HG03039 (cell line): ENCODE data around the gene RGMB.
"Not testable (repeated sequence)": the region's sequence is repeated elsewhere in the genome, so short reads cannot be mapped to it uniquely, and the experiment has no call there.

Source experiments
- ATAC-seq: cut with Tn5 transposase; IDR thresholded peaks from one replicate; pipeline ENCODE4 v1.9.1; 2021; ENCODE audit warnings: mild to moderate bottlenecking, moderate library complexity; ENCODE audit not compliant: unreplicated experiment

Gene RGMB, protein sequence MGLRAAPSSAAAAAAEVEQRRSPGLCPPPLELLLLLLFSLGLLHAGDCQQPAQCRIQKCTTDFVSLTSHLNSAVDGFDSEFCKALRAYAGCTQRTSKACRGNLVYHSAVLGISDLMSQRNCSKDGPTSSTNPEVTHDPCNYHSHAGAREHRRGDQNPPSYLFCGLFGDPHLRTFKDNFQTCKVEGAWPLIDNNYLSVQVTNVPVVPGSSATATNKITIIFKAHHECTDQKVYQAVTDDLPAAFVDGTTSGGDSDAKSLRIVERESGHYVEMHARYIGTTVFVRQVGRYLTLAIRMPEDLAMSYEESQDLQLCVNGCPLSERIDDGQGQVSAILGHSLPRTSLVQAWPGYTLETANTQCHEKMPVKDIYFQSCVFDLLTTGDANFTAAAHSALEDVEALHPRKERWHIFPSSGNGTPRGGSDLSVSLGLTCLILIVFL

DNA sequence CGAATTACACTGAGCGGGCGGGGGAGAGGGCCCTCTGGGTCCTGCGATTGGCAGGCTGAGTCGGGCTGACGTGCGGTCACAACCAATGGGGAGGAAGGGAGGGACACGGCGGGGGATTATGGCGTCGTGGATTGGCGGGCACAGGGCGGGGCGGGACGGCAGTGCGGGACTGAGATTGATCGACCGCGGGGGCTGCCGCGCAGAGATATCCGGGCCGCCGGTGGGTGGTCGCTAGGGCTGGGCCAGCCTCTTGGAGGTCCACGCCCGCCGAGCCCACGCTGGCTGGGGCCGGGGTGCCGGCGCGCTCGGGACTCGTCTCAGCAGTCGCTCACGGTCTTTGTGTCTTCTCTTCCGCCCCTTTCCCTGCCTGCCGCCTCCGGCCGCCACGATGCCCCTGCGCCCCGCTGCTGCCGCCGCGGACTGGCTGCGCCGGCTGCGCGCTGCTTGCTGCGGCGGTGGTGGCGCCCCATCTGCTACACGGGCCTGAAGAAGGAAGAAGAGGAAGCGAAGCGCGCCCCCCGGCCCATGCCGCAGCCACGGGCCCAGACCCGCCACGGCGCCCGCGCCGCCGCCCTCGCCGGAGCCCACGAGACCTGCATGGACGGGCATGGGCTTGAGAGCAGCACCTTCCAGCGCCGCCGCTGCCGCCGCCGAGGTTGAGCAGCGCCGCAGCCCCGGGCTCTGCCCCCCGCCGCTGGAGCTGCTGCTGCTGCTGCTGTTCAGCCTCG lies at the start of gene RGMB:
RGMB (plus strand) TSS at position 200 of the 728 bp plus-strand sequence; CDS start at position 608, 408 bp downstream.
- peak; percentile 89 for ATAC-seq

DNA sequence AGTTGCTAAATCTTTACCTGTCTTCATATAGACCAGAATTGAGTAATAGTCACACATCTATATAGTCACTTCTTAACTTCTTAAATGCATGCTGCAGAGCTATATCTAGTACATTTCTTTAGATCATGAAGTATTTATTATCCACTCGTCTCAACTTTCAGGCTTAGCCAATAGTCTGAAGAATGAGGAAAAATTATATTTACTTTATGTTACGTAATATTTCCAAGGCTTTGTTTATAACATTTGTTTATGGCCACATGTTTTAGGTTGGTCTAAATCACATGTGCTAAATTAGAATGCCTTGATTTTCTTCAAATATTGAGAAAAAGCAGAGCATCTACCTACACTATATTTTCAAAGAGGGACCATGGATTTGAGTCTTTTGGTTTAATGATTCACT lies 47.2 kb upstream of the RGMB start:
- no peak for ATAC-seq

DNA sequence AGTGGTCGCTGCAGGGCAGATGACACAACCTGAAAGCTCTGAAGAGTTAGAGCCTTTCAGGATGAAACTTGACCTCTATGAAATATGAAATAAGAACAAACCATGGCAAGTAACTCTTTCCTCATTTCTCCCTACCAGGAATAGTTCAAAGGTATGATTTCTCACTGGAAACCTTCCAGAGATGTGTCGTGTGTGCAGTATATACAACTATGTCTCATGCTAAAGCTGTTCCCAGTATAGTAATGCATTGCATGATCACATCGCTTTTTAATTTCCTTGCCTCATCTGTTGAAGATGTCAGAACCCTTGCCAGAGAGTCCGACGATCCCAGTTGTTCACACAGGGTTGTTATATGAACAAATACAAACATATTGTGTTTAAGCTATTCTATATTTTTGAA lies 45.8 kb upstream of the RGMB start:
- no peak for ATAC-seq

DNA sequence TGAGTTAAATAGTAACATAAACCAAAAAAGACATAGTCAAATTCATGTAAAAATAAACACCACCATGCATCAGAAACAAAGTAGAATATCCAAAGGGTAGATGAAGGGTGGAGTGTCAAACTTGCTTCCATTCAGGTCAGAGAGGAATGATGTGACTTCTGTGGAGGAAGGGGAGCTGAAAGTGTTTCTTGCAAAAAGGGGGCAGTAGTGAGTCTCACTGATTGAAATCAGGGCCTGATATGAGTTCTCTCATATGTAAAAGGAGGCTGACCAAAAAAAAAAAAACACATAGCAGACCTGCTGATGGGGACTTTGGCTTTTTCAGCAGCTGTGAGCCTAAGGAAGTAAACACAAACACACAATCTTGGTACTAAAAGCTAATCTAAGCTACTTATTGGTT lies 38.8 kb upstream of the RGMB start:
- no peak for ATAC-seq

DNA sequence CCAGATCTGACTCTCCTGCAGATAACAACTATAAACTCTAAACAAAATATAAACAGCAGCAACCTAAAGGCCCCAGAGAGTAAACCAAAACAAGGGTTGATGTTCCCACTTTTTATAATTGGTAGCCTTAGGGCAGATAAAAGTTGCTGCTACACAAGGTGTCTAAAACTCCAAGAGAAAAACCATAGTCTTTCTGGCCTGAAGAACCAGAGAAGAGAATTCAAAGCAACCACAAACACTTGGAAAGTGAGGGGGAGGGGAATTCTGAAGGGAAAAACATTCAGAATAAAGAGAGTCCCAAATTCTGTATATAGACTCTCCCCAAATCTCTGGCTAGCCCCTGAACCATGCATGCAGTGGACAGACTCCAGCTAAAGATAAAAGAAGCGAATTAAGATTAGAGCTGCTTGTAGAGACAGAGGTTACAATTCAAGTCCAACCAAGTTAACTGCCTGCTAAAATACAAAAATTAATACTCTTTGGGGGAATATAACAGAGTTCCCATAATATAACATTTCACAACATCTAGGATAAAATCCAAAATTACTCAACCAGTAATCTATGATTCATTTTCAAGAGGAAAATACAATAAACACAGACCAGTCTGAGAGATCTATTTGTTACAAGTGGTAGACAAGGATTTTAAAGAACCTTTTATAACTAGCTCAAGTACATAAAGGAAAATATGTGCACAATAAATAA lies 37.5 kb upstream of the RGMB start:
- no peak for ATAC-seq

DNA sequence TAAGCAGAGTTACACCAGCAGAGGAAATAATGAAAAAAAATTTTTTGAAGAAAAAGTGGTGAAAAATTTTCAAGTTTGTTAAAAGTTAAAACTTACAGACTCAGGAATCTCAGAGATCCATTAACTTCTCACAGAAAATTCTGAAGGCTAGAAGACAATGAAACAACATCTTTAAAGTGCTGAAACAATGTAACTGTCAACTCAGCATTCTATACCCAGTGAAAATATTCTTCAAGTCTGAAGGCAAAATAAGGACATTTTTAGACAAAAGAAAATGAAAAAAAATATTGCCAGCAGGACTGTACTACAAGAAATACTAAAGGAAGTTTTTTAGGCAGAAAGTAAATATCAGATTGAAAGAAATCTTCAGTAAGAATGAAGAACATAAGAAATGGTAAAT lies 36.7 kb upstream of the RGMB start:
- no peak for ATAC-seq

DNA sequence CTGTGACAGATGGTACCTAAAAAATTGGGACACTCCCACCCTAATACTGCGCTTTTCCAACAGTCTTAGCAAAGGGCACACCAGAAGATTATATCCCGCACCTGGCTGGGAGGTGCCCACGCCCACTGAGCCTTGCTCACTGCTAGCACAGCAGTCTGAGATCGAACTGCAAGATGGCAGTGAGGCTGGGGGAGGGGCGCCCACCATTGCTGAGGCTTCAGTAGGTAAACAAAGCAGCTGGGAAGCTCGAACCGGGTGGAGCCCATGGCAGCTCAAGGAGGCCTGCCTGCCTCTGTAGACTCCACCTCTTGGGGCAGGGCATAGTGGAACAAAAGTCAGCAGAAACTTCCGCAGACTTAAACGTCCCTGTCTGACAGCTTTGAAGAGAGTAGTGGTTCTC lies 36.0 kb upstream of the RGMB start:
- ATAC-seq = not testable (repeated sequence)

DNA sequence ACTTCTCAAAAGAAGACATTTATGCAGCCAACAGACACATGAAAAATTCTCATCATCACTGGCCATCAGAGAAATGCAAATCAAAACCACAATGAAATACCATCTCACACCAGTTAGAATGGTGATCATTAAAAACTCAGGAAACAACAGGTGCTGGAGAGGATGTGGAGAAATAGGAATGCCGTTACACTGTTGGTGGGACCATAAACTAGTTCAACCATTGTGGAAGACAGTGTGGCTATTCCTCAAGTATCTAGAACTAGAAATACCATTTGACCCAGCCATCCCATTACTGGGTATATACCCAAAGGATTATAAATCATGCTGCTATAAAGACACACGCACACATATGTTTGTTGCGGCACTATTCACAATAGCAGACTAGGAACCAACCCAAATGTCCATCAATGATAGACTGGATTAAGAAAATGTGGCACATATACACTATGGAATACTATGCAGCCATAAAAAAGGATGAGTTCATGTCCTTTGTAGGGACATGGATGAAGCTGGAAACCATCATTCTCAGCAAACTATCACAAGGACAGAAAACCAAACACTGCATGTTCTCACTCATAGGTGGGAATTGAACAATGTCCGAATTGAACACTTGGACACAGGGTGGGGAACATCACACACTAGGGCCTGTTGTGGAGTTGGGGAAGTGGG lies 34.8 kb upstream of the RGMB start:
- ATAC-seq = not testable (repeated sequence)

DNA sequence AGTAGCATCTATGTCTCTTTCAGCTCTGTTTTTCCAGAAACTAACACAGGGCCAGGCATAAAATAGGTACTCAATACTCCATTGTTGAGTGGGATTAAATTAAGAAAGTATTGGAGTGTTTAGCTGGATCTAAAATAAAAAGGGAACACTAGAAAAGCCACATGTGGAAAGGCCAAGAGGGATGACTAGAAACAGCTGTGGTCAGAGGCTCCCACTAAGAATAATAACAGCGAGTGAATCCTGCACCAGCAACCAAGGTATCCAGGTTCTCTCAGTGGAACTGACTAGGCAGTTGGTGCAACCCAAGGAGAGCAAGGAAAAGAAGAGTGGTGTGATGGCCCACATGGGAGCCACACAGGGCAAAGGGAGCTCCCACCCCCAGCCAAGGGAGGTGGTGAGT lies 31.5 kb upstream of the RGMB start:
- ATAC-seq = no peak

DNA sequence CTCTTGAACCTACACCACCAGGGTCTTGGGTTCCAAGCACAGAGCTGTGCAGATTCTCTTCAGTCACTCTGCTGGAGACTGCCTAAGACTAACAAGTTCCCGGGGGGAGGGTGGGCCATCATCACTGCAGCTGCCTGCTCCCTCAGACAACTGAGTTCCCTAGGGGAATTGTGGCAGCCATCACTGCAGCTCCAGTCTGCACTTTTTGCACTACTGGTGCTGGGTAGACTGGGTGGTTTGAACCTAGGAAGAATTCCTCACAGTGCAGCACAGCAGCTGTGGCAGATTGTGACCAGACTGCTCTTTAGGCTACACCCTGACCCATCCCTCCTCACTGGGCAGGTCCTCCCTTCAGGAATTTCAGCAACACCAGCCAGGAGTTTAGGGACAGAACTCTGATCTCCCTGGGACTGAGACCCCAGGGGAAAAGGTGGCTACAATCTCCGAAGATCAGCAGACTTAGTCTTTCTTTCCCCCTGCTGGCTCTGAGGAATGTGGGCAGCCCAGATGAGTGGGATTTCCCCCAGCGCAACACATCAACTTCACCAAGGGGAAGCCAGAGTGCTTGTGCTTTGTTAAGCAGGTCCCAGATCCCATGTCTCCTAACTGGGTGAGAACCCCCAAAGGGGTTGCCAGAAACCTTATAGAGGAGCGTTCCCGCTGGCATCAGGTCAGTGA lies 30.9 kb upstream of the RGMB start:
- ATAC-seq = no peak

DNA sequence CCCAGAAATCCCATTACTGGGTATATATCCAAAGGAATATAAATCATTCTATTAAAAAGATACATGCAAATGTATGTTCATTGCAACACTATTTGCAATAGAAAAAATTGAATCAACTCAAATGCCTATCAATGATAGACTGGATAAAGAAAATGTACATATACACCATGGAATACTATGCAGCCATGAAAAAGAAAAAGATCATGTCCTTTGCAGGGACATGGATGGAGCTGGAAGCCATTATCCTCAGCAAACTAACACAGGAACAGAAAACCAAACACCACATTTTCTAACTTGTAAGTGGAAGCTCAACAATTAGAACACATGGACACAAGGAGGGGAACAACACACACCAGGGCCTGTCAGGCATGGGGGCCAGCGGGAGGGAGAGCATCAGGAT lies 25.2 kb upstream of the RGMB start:
- ATAC-seq = not testable (repeated sequence)

DNA sequence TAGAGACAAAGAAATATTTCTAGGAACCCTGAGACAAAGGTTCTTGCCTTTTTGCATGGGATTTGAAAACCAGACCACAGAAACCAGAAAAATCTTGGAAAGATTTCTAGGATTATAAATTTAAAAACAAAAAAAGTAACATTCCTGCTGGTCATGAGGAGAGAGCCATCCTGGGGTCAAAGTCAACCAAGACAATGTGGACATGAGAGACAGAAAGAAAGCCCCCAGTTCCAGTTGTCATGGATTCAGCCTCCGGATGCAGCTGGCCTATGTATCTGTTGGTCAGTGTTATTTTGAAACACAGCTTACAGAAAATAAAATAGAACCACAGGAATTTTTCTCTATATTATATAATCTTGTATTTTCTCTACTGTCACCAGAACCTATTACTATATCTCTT lies 24.4 kb upstream of the RGMB start:
- no peak for ATAC-seq

DNA sequence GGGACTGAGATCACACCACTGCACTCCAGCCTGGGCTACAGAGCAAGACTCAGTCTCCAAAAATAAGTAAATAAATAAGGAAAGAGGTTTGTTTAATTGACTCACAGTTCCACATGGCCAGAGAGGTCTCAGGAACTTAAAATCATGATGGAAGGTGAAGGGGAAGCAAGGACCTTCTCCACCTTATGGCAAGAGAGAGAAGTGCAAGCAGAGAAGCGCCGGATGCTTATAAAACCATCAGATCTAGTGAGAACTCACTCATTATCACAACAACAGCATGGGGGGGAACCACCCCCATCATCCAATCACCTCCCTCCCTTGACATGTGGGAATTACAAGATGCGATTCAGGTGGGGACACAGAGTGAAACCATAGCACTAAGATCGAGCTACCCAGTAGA lies 22.8 kb upstream of the RGMB start:
- ATAC-seq = no peak

DNA sequence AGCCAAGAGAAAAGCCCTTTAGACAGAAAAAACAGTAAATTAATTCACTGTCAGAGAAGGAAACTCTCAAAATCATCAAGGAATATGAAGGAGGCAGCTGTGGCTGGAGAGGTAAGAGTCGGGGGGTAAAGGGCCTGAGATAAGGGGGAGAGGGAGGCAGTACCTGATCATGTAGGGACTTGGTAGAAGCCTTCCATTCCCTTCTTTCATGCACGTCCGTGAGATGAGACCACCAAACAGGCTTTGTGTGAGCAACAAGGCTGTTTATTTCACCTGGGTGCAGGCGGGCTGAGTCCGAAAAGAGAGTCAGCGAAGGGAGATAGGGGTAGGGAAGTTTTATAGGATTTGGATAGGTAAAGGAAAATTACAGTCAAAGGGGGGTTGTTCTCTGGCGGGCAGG lies 21.1 kb upstream of the RGMB start:
- ATAC-seq = not testable (repeated sequence)

DNA sequence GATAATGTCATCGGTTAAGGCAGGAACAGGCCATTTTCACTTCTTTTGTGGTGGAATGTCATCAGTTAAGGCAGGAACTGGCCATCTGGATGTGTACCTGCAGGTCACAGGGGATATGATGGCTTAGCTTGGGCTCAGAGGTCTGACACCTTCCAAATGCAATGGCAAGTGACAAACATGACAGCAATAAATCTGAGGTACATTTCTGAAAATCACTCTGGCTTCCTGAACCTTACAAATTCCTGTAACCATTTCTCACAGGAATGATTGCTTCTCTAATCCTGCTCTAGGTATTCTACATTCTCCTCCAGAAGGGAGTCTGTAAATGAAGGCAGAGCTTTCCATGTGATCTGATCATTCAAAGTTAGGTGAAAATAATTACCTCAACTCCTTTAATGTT lies 20.7 kb upstream of the RGMB start:
- ATAC-seq = not testable (repeated sequence)

DNA sequence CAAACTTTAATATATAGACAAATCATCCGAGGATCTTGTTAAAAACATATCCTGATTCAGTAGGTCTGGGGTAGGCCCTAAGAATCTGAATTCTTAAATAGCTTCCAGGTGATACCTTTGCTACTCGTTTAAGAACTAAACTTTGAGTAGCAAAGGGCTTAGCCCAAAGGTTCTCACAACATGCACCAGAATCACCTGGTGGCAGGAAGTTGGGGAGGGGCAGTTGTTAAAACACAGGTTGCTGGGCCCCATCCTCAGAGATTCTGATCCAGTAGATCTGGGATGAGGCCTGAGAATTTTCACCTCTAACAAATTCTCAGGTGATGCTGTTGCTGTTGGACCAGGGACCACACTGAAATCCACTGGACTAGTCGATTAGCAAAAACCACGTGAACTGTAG lies 20.0 kb upstream of the RGMB start:
- no peak for ATAC-seq

DNA sequence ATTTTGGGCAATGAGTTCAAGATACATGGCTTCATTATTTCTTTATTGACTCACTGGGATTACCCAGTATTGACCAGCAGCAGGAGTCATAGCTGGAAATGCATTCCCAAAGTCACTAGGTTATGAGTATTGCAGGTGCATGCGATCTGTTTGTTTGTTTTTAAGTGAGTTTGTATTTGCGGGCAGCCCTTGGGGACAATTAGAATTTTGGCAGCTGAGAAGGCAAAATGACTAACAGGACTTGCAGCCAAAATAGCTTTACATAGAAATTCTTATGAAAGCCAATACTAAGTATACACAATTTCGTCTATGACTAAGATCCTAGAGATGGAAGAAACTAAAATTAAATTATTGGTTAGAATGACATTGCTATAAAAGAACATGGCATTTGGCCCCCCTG lies 18.1 kb upstream of the RGMB start:
- ATAC-seq = no peak

DNA sequence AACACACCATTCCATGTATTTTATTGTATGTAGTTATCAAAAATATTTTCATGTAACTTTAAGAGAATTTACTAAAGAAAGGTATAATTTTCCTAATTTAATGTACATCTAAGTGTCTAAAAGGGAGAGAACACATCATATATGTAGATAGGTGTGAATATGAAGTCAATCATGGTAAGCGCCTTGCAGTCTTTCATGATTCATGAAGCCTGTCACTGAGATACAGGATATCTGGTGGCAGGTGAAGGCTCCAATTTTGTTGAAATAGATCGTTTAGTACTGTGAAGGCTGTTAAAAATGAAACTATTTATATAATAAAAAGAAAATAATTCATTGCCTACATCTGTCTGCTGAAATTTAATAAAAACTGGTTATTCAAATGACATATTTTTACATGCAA lies 15.5 kb upstream of the RGMB start:
- ATAC-seq = no peak

DNA sequence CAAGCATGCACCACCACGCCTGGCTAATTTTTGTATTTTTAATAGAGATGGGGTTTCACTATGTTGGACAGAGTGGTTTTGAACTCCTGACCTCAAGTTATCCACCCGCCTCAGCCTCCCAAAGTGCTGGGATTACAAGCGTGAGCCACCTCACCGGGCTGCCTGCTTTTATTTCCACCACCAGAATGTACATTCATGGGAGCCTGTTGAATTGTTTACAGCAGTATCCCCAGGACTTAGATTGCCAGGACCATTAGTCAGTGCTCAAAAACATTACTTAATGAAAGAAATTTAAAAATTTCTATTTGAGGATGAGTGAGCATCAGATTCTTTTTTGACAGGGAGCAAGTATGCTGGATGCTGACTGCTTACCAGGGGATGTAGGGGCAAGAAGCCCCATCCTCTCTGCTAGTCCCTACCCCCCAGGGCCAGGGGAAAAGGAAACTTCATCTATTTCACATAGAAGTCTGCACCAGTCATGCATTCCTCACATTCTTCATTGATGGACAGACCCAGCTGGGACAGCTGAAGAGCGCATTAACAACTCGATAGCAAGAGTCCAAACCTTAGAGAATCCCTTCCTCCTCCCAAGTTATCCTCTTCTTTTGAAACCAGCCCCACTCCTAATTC lies 10.3 kb upstream of the RGMB start:
- ATAC-seq = no peak

DNA sequence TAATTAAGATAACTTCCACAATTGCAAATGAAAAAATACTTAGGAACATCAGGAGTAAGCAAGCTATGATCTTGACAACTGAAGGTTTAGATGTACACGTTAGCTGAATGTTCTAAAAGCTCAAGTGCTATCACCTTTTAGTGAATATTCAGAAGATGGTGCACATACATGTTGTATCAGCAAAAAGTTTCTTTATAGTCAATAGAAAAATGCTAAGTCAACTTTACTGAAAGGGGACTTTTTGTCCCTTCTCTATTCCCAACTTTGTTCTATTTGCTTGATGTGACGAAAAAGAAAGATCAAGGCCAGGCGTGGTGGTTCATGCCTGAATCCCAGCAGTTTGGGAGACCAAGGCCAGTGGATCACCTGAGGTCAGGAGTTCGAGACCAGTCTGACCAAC lies 7.6 kb upstream of the RGMB start:
- ATAC-seq = no peak
